Omental fat pad (tissue), 4 donors: ENCODE results near the gene SLIT2. TPM values are rescaled to one million over a fixed set of nuclear protein-coding genes. Genes with fewer than 3 reads are reported as not detected.

Experiments used
- ATAC-seq: fragments of 150-250 bp; one replicate; pipeline ENCODE4 v1.9.1; 2016; ENCODE audit warnings: mild to moderate bottlenecking, moderate library complexity; ENCODE audit not compliant: low FRiP score
- DNase-seq: peaks from one replicate; pipeline ENCODE4 v3.0.0-alpha.2; 2019; ENCODE audit warnings: low spot score
- total RNA-seq, 4 donors: library from RNA; depleted of rRNA; stranded (reverse); fragments of >200 nt; gene quantifications; one replicate each; pipeline ENCODE4 v1.1.0, GENCODE V29; 2016
- TF ChIP-seq, protein P1 (sequence below), 3 donors: fragments of 450-650 bp; IDR thresholded peaks; one replicate each; pipeline ENCODE4 v1.5.1; 2016 to 2017; ENCODE audit warnings: antibody characterized with exemption in 3 of 3, mild to moderate bottlenecking in 3 of 3, moderate library complexity in 2 of 3

The SLIT2 gene
- total RNA-seq, 4 donors from 2014 or later, result 13.4 to 45.6 (median 18.6) TPM

DNA sequence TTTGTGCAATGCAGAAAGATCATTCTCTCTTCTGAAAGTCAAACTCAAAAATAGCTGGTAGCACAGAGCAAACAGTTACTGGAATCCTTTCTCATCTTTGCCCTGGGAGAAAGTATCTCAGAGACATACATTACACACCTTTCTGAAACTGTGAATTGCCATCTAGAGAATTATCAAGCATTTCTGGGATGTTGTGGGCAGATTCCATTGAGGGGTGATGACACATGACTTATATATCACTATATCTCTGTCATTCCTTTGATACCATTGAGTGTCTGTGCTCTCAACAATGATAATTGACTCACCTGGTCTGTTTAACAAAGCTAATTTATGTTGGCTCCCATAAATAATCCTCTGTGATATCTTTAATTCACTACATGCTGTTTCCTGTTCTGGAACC is 13.0 kb downstream of the SLIT2 start:
- DNase-seq (no peak), ATAC-seq (no peak)
- TF ChIP-seq, protein P1, sequence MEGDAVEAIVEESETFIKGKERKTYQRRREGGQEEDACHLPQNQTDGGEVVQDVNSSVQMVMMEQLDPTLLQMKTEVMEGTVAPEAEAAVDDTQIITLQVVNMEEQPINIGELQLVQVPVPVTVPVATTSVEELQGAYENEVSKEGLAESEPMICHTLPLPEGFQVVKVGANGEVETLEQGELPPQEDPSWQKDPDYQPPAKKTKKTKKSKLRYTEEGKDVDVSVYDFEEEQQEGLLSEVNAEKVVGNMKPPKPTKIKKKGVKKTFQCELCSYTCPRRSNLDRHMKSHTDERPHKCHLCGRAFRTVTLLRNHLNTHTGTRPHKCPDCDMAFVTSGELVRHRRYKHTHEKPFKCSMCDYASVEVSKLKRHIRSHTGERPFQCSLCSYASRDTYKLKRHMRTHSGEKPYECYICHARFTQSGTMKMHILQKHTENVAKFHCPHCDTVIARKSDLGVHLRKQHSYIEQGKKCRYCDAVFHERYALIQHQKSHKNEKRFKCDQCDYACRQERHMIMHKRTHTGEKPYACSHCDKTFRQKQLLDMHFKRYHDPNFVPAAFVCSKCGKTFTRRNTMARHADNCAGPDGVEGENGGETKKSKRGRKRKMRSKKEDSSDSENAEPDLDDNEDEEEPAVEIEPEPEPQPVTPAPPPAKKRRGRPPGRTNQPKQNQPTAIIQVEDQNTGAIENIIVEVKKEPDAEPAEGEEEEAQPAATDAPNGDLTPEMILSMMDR (IDR thresholded peaks at IDR 0.05), result no peak

DNA sequence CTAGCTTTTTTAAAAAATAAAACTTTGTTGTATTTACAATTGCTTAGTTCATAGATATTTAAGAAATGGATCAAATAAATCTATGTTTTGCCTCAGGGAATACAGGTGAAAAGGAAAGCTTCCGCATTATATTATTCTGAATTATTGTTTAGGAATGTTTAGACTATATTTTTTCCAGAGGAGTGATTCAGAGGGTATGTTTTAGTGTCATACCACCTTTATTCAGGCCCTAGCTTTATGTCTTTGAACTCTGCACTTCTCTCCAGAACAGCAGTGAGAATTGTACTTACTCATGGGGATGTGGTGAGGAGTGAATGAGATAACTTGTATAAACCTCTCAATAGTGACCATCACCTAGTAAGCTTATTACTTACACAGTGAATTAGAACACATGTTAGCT is 14.0 kb downstream of the SLIT2 start:
- DNase-seq (no peak), ATAC-seq (peak; percentile 12)
- TF ChIP-seq, protein P1 (IDR thresholded peaks at IDR 0.05), result no peak

DNA sequence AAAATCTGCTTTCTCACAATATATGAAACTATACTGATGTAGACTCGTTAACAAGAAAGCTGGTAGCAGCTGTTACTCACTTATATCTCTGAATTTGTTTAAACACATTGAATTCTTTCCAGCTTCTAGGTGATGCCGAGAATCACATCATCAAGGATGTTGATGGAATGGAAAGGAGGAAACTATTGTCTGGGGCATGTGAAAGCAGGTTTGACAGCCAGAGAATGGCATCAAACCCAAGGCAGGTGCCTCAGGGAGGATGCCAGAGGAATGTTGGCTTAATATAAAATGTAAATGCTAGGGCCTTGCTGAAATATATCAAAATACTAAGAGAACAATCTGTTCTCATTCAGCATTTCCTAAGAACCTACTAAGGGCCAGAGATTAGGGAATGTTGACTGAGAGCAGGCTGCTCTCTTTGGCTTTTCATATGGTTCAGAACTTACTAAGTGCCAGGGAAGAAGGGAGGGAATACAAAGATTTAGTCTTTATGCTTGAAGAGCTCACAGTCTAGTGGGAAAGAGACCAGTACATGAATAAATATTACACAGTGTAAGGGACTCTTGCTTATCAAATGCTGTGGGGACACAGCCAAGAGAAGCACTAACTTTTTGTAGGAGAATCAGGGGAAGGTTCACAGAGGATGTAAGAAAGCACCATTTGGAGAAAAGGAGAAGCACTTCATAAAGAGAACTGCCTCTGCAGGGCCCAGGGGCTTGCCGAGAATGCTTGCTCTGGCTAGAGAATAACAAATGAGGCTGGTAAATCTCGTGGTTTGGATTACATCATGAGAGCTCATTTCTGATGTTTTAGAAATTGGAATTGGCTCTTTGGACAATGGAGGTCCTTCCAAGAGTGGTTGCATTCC is 14.7 kb downstream of the SLIT2 start:
- DNase-seq, result no peak
- TF ChIP-seq, protein P1 (IDR thresholded peaks at IDR 0.05), result no peak
- no peak for ATAC-seq

DNA sequence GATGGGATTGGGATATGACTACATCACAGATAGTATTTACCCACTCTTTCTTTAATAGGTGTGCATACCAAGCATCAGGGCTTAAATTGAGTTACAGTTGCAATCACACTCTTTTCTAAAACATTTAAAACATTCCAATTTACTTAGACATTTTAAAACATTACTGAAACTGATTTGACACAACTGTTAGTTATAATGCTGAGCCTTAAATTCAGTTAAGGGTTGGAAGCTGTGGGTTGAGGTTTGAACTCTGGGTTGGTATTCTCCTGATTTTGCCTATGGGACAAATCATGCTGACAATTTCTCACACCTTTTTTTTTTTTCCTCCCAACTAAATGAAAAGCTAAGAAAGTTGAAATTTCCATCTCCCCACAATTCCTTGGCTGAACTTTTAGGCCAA is 16.3 kb downstream of the SLIT2 start:
- TF ChIP-seq, protein P1 (IDR thresholded peaks at IDR 0.05), result no peak
- ATAC-seq (no peak), DNase-seq (no peak)

DNA sequence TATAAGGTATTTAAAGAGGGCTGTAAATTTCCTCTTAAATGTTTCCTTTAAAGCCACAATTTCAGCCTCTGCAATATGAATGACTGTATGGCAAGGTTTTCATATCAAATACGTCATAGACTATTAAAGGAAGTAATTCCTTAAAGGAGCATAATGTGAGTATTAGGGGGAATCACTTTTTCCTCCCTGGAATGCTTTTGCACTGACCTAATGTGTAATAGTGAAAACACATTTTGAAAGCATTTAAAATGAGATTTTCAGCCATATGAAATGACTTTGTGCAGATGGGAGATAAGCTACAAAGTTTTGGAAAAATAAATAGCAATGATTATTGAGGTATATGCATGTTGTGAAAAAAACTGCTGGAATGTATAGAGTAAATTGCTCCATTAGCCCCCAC is 17.6 kb downstream of the SLIT2 start:
- ATAC-seq (no peak), DNase-seq (no peak)
- TF ChIP-seq, protein P1 (IDR thresholded peaks at IDR 0.05), result no peak

DNA sequence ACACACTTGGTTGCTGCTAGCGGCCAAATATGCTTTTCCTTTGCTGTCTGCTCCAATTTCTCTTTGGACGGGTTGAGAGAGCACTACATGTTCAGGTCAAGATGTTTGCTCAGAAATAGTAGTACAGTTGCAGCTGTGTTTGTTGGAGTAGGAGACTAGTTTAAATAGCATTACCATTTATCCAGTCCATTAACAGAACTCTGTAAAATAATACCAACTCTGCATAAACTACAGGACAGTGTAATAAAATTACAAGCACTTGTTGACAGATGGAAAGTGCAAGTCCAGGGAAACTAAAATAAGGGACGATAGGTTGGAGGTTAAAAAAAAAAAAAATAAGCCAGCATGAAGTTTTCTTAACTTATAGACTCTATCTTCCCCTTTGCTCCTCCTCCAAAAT is 20.2 kb downstream of the SLIT2 start:
- TF ChIP-seq, protein P1 (IDR thresholded peaks at IDR 0.05), result no peak
- DNase-seq, result no peak
- no peak for ATAC-seq

DNA sequence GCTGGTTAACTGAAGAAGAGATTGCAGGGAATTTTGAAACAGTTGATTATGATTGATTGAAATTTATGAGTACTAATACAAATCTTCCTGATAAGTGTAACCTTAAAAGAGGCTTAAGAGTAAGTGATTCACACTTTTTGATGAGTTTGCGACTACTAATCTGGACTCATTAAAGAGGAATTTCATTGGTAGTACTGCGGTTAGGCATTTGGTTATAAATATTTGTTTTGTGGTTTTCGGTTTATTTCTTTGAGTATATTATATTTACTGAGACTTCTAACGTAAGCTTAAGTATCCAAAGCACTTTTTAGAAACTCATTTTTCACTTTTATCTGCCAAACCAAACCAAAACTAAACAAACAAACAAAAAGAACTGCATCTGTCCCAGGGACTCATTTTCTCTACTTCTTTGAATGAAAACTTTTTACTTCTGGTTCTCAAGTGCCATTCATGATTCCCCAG is 20.7 kb downstream of the SLIT2 start:
- ATAC-seq (peak; percentile 59), DNase-seq (no peak)
- TF ChIP-seq, protein P1 (IDR thresholded peaks at IDR 0.05), result no peak
